ENCODE measurements around the gene SLC35D2. TPM values are rescaled to one million over a fixed set of nuclear protein-coding genes. Genes with fewer than 3 reads are reported as not detected.

The SLC35D2 gene
- total RNA-seq, 2 experiments from 2014 or later, result 0.44 to 1.4 TPM

- Histone ChIP-seq H3K27ac (ENCODE audit: low read depth, low read length, poor library complexity, severe bottlenecking) (no peak overlapping the region), H3K79me2 (ENCODE audit: insufficient read depth, low read depth, low read length) (peaks cover 16% of the 10 kb centered on the region; the same call in 1 of the 2 replicates), H4K20me1 (ENCODE audit: insufficient read depth, low read length) (no peaks in the 10 kb centered on the region), H3K36me3 (ENCODE audit: insufficient read depth, low read length) (no peaks in the 10 kb centered on the region), H2AFZ (ENCODE audit: low read length) (no peak overlapping the region), H3K4me1 (ENCODE audit: insufficient read depth, low read length, poor library complexity, severe bottlenecking) (peaks cover 17% of the 10 kb centered on the region), H3K9me2 (ENCODE audit: insufficient read depth, low read length) (no peaks in the 10 kb centered on the region), H3K4me3 (ENCODE audit: low read depth, low read length, poor library complexity, severe bottlenecking) (no peak overlapping the region), H3K9me3 (ENCODE audit: low read length) (no peaks in the 10 kb centered on the region), H3K4me2 (ENCODE audit: low read length) (no peak overlapping the region)
- DNase-seq (ENCODE audit: low spot score), result no peak
- CTCF ChIA-PET (ENCODE audit: unreplicated experiment), result no interaction called here
- POLR2A ChIA-PET, result interaction anchor here (1.1 kb wide), 1 partner anchor 26 kb away, joined by 3 read pairs; the partner anchor contains the start of gene HABP4
- TF ChIP-seq EZH2phosphoT487 (IDR thresholded peaks at IDR 0.05; ENCODE audit: borderline replicate concordance, low read depth, low read length) (no peak), CTCF (conservative IDR thresholded peaks at IDR 0.05; ENCODE audit: low read length) (no peak)
- intact Hi-C loops (cut with micrococcal nuclease; ENCODE audit: unreplicated experiment), result no loop called here
- BruUV-seq (replicated peaks), result no TSS peak
Measured at GRCh38 chr9:96423322-96423984, 39.9 kb upstream of the SLC35D2 start.

GRCh38 chr9:96420468-96421219 lies 37.1 kb upstream of the SLC35D2 start:
- H4K20me1 ChIP-seq (ENCODE audit: insufficient read depth, low read length), result peaks cover 7% of the 10 kb centered on the region
- peaks cover 32% of the 10 kb centered on the region for H3K79me2 ChIP-seq (ENCODE audit: insufficient read depth, low read depth, low read length)
- CTCF ChIA-PET (ENCODE audit: unreplicated experiment), result no interaction called here
- TF ChIP-seq CTCF (conservative IDR thresholded peaks at IDR 0.05; ENCODE audit: low read length) (no peak), EZH2phosphoT487 (IDR thresholded peaks at IDR 0.05; ENCODE audit: borderline replicate concordance, low read depth, low read length) (no peak)
- H2AFZ ChIP-seq (ENCODE audit: low read length), result peak overlapping the region; percentile 70
- intact Hi-C loops (cut with micrococcal nuclease; ENCODE audit: unreplicated experiment), result no loop called here
- H3K4me1 ChIP-seq (ENCODE audit: insufficient read depth, low read length, poor library complexity, severe bottlenecking), result peaks cover 24% of the 10 kb centered on the region
- DNase-seq (ENCODE audit: low spot score), result peak; percentile 71
- BruUV-seq (replicated peaks), result TSS peak; percentile 40
- peak overlapping the region; percentile 99 for H3K27ac ChIP-seq (ENCODE audit: low read depth, low read length, poor library complexity, severe bottlenecking)
- peaks cover 20% of the 10 kb centered on the region for H3K36me3 ChIP-seq (ENCODE audit: insufficient read depth, low read length)
- H3K4me2 ChIP-seq (ENCODE audit: low read length), result peak overlapping the region; percentile 86
- H3K9me3 ChIP-seq (ENCODE audit: low read length), result no peaks in the 10 kb centered on the region
- peak overlapping the region; percentile 99 for H3K4me3 ChIP-seq (ENCODE audit: low read depth, low read length, poor library complexity, severe bottlenecking)
- no peaks in the 10 kb centered on the region for H3K9me2 ChIP-seq (ENCODE audit: insufficient read depth, low read length)
- POLR2A ChIA-PET, result interaction anchor here (0.9 kb wide), 1 partner anchor 32 kb away, joined by 5 read pairs; no protein-coding TSS in a partner anchor
